ENCODE results near the gene HOXB7.

HOXB7 gene

DNA sequence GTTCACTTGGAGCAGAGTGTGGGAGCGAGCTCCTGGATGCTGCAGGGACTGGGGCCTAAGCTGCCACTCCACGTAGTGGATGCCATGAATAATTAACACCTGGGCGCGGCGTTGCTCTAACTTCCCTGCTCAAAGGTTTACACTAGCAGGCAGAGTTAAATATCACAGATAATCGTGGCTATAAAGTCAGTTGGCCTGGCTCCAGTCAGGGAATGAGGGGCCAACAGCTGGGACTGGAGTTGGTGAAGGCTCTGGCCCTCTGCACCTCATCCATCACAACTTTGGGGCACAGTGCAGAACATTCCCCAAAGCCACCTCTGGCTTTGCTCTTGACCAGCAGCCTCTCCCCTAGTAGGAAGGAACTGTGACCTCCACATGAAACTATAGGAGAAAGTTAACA lies 43.6 kb downstream of the HOXB7 start:
- DNase-seq (ENCODE audit: low spot score in 2 of 2): no peak
- H3K4me3 ChIP-seq: no peak overlapping the region
- H3K4me1 ChIP-seq: no peaks in the 10 kb centered on the region
- in situ Hi-C loops (cut with MboI; ENCODE audit: low sequenced_read_pairs): no loop called here
- H3K36me3 ChIP-seq (replicated peaks): no peaks in the 10 kb centered on the region
- no peaks in the 10 kb centered on the region for H3K9me3 ChIP-seq
- no peaks in the 10 kb centered on the region for H3K27me3 ChIP-seq (ENCODE audit: low read depth)

DNA sequence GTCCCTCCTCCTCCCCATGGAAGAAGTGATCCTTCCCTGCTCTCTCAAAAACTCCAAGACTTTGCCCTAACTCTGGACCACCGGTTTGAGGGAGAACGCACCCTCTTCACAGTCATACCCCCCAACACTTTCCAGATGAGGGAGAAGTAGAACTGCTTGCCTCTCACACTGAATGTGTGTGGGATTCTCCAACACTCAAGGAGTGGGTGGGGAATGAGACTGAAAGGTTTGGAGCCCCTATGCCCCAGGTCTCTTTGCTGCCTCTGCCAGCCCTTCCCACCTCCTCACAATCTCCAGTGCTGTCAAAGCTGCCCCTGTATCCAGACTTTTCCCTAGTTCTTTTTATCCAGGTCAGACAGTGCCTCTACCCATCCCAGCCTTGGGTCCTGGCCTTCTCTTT lies 44.1 kb downstream of the HOXB7 start:
- in situ Hi-C loops (cut with MboI; ENCODE audit: low sequenced_read_pairs): no loop called here
- no peak for DNase-seq (ENCODE audit: low spot score in 2 of 2)
- no peaks in the 10 kb centered on the region for H3K4me1 ChIP-seq
- H3K9me3 ChIP-seq: no peaks in the 10 kb centered on the region
- H3K27me3 ChIP-seq (ENCODE audit: low read depth): no peaks in the 10 kb centered on the region
- no peak overlapping the region for H3K4me3 ChIP-seq
- no peaks in the 10 kb centered on the region for H3K36me3 ChIP-seq (replicated peaks)

DNA sequence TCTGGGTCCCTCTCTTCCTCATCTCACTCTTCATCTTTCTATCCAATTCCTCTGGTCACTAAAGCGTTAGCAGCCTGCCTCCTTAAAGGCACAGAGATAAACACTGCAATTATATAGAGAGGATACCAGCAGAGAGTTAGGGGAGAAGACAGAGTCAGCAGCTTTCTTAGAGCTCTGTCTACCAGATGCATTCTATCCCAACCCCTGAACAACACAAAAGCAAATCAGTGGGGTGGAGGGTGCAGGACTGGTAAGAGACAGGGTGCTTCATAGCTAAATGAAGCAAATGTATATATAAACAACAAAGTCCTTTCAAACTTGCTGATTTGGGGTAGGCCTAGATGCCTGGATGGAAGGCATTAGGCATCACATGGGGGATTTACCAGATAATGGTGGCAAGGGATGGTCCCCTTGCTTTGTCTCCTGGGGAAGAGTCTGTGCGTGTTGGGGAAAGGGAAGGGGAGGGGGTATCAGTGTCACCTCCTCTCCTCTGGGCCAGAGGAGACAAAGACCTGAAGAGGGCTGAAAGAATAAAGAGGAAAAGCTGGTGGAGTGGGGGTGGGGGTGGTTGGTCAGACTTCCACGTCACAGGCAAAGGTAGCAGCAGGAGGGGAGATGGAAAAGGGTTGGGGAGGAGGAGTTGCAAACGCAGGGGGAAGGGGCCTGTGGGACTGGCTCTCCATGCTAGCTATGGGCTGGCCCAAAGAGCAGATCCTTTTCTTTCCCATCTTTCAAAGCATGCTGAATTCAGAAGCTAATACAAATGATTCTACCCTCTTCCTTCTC lies 44.7 kb downstream of the HOXB7 start:
- Histone ChIP-seq H3K9me3 (no peaks in the 10 kb centered on the region), H3K27me3 (ENCODE audit: low read depth) (no peaks in the 10 kb centered on the region), H3K4me3 (no peak overlapping the region), H3K4me1 (no peaks in the 10 kb centered on the region), H3K36me3 (replicated peaks) (no peaks in the 10 kb centered on the region)
- in situ Hi-C loops (cut with MboI; ENCODE audit: low sequenced_read_pairs): no loop called here
- no peak for DNase-seq (ENCODE audit: low spot score in 2 of 2)

DNA sequence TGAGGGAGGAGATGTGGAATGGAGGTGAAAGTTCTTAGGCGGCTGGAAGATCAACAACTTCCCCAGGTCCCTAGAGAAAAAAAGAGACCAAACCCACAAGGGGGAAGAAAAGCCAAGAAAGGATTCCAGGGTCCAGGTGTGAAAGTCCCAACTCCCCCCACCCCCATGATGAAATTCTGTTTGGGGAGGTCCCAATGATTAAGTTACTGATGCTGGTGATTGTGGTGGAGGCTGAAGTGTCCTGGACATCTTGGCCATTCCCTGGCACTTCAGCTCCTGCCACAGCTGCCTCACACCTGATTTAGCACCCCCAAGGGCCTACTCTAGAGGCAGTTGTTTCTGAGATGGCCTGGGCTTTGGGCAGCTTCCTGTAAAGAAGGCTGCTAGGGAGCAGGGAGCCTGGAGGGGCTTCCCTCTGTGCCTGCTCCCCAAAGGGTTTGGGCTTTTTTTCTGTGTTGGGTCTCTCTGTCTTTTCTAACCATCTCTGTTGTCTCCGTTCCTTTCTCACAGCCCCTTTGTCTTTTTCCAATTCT lies 45.7 kb downstream of the HOXB7 start:
- no peak for DNase-seq (ENCODE audit: low spot score in 2 of 2)
- no peaks in the 10 kb centered on the region for H3K36me3 ChIP-seq (replicated peaks)
- H3K4me1 ChIP-seq: no peaks in the 10 kb centered on the region
- in situ Hi-C loops (cut with MboI; ENCODE audit: low sequenced_read_pairs): no loop called here
- no peaks in the 10 kb centered on the region for H3K27me3 ChIP-seq (ENCODE audit: low read depth)
- H3K9me3 ChIP-seq: no peaks in the 10 kb centered on the region
- H3K4me3 ChIP-seq: no peak overlapping the region

DNA sequence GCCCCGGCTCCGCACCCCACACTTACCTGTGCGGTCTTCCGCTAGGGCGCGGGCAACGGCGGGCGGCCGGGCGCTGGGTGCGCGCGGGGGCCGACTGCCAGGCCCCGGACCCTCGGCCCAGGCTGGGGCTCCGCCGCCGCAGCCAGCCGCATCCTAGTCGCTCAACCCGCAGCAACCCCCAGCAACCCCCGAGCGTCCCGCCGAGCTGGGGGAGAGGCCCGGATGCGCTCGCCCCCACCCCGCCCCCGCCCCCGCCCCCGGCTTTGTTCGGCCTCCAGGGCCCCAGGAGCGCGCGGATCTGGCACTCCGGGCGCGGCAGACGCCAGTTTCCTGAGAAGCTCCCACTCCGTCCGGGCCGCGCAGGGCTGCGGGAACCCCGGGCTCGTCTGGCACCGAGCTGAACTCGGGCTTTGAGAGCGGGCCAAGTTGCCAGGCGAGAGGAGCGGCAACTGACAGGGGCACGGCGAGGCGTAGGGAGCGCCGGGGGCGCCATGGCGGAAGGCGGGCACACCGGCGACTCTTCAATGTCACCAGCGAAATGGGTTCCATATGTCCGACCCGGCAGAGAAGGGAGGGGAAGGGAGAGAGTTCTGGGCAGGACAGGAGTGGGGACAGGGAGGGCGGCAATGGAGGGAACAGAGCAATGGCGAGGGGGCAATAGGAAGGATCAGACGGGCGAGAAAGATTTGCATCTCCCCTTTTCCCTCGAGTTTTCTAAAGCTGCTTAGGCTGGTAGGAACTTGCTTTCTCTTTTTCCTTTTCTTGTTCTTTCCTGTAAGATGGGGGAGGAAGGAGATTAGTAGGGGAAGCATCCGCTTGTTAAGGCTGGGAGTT lies 46.4 kb downstream of the HOXB7 start:
- no peak for DNase-seq (ENCODE audit: low spot score in 2 of 2)
- in situ Hi-C loops (cut with MboI; ENCODE audit: low sequenced_read_pairs): no loop called here
- H3K4me1 ChIP-seq: no peaks in the 10 kb centered on the region
- no peak overlapping the region for H3K4me3 ChIP-seq
- H3K36me3 ChIP-seq (replicated peaks): no peaks in the 10 kb centered on the region
- H3K9me3 ChIP-seq: no peaks in the 10 kb centered on the region
- no peaks in the 10 kb centered on the region for H3K27me3 ChIP-seq (ENCODE audit: low read depth)

DNA sequence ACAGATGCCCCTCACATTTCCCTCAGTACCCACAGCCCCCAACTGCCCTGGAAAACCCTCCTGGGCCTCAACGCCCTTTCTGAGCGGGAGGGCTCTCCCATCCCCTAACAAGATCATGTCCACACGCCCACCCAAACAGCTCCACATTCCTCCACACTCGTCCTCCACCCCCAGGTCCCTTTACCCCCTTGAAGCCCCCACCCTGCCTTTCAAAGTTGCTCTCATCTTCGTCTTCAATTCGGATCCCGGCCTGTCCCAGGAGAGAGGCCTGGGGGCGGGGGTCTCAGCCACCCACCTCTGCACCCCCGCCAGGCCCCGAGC lies 47.0 kb downstream of the HOXB7 start:
- Histone ChIP-seq H3K9me3 (no peaks in the 10 kb centered on the region), H3K36me3 (replicated peaks) (no peaks in the 10 kb centered on the region), H3K27me3 (ENCODE audit: low read depth) (no peaks in the 10 kb centered on the region), H3K4me1 (no peaks in the 10 kb centered on the region), H3K4me3 (no peak overlapping the region)
- in situ Hi-C loops (cut with MboI; ENCODE audit: low sequenced_read_pairs): no loop called here
- no peak for DNase-seq (ENCODE audit: low spot score in 2 of 2)

DNA sequence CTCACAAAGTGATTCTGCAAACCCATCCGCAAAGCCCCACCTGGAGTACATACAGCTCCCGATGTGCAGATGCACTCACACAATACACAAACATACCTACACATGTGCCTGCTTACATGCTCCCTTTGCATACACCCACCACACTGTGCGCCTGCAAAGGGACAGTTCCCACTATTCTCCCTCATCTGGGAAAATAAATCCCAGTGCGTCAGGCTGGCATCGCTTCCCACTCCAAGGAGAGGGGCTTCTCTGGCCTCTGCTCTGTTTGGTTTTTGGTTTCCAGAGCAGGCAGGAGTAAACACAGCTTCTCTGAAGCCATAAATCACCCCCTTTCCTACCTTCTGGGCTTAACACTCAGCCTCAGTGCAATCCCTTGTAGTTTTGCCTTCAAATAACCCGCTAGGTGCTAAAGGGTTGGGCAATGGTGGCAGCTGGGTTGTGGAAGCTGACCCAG lies 47.4 kb downstream of the HOXB7 start:
- DNase-seq (ENCODE audit: low spot score in 2 of 2): no peak
- no peaks in the 10 kb centered on the region for H3K27me3 ChIP-seq (ENCODE audit: low read depth)
- in situ Hi-C loops (cut with MboI; ENCODE audit: low sequenced_read_pairs): no loop called here
- no peaks in the 10 kb centered on the region for H3K36me3 ChIP-seq (replicated peaks)
- H3K4me3 ChIP-seq: no peak overlapping the region
- H3K9me3 ChIP-seq: no peaks in the 10 kb centered on the region
- no peaks in the 10 kb centered on the region for H3K4me1 ChIP-seq

DNA sequence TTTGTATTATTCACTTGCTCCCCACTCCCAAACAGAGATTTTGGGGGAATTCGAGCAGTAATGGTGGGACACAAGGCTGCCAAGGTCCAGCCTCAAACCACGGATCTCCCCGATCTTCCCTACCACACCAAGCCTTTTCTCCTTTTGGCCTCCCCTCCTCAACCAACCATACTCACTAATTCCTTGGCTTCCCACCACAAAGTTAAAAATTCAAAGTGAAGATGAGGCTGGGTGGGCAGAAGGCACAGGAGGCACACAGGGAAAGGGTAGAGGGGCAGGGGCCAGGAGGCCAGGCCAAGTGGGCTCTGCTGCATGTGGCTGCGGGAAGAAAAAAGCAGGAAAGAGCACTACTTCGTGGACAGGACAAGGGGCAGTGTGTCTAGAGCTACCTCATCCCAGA lies 47.9 kb downstream of the HOXB7 start:
- H3K9me3 ChIP-seq: no peaks in the 10 kb centered on the region
- H3K36me3 ChIP-seq (replicated peaks): no peaks in the 10 kb centered on the region
- H3K4me1 ChIP-seq: no peaks in the 10 kb centered on the region
- in situ Hi-C loops (cut with MboI; ENCODE audit: low sequenced_read_pairs): no loop called here
- no peak for DNase-seq (ENCODE audit: low spot score in 2 of 2)
- H3K27me3 ChIP-seq (ENCODE audit: low read depth): no peaks in the 10 kb centered on the region
- H3K4me3 ChIP-seq: no peak overlapping the region

DNA sequence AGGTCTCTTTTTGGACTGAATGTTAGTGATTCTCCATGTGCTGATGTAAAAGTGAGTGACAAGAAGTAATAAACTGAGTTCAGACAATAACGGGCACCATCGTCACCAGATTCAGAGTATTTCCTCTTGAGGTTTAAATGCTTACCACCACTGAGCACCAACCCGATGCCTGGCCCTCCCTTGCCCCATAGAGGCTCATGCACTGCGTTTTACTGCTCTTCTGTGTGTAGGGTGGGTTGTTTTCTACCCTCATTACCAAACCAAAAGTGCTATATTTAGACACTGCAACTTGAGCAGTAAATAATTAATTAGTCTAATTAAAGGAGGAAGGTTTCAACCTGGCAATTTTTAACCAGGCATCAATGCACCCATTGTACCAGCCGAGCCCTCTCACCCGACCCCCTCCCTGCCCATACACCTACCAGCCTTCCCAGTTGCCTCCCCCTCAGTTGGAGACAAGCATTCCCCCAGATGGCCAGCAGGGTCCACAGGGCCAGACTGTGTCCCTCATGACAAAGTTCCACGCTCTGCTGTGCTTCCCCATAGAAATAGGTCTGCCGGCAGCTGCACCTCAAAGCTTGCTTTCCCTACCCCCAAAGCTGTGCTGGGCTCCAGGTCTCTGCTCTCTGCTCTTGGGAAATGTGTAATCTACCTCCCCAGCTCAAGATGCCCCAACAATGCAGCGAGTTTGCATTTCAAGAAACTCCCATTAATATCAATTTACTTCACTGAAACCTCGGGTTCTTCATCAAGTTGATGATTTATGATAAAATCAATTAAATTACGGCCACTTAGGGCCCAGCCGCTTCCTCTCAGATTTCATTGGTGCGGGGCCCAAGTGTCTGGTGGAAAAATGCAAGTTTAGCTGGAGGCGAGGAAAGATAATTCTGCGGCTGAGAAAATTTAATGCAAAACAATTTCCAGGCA lies 48.7 kb downstream of the HOXB7 start:
- no peaks in the 10 kb centered on the region for H3K9me3 ChIP-seq
- H3K4me1 ChIP-seq: peaks cover under 1% of the 10 kb centered on the region
- no peak overlapping the region for H3K4me3 ChIP-seq

DNA sequence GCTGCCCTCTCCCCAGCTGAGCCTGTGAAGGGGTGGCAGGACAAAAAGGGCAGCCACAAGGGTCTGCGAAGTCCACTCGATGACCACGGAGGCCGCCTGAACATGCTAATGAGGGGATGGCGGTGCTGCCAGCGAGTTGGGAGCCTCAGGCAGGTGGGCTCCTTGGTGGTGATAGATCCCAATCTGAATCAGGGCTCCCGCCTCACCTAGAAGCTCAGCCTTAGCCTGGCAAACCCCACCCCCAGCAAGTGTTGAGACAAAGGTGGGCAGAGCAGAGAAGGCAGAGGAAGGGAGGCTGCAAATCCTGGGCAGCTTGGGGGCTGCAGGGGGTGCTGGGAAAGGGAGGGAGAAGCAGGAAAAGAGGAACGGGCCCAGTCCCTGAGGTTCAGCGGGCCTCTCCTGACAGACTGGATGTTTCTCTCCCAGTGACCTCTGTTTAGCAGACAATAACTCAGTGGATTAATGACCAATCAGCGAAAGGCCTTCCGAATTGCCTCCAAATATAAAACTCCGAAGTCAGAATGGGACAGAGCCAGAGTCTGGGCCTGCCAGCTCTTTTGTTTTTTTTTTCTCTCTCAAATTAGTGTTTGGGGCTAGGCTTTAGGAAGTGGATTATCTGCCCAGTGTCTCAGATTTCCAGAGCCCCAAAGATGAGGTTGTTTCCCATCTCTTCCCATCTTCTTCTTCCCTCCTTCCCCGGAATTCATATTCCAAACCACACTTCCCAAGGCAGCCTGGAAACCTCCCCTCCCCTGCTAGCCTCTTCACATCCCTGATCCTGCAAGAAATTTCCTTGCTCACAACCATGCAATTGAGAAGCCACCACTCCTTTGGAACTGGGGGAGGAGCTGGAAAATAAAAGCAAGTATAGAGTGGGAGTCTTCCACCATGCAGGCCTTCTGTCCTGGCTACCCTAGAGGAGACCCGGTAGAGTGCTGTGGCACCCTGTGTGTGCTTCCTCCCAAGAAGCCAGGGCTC lies 50.7 kb downstream of the HOXB7 start:
- Histone ChIP-seq H3K36me3 (replicated peaks) (no peaks in the 10 kb centered on the region), H3K4me3 (no peak overlapping the region), H3K9me3 (no peaks in the 10 kb centered on the region), H3K27me3 (ENCODE audit: low read depth) (no peaks in the 10 kb centered on the region), H3K4me1 (peaks cover 16% of the 10 kb centered on the region)
- in situ Hi-C loops (cut with MboI; ENCODE audit: low sequenced_read_pairs): no loop called here
- DNase-seq (ENCODE audit: low spot score in 2 of 2): no peak

More for the DNA sequence above, 48.7 kb downstream of the HOXB7 start:
- Histone ChIP-seq H3K36me3 (replicated peaks) (no peaks in the 10 kb centered on the region), H3K27me3 (ENCODE audit: low read depth) (no peaks in the 10 kb centered on the region)
- no peak for DNase-seq (ENCODE audit: low spot score in 2 of 2)
- in situ Hi-C loops (cut with MboI; ENCODE audit: low sequenced_read_pairs): no loop called here

DNA sequence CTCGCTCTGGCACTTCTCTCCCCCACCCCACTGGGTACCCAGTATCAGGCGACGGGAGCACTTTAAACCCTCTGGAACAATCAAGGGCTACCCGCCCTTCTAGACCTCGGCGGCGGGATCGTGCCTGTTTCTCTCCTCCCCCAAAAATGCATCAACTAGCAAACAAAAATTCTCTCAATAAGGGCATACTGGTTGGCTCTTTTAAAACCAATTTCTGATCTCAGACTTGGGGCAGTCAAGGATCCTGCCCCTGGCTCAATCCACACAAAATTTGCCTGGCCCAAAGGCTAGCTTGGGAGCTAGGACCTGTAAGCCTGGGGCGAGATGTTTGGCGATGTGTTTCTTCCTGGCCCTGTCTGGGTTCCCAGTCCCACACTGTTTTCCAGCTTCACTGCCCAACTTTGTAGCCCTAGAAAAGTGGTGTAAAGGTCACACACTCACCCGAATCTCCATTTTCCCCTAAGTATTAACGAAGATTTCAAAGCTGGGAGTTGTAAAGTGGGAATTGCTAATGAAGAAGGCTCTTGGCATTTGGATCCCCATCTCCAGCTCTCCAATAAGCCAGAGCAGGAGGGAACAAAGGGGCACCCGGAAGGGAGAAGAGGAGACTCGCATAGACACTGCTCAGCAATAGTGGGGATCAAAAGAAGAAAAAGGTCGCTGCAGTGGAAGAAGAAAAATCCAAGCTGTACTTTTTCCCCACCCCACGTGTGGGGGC lies 51.5 kb downstream of the HOXB7 start:
- Histone ChIP-seq H3K4me3 (no peak overlapping the region), H3K27me3 (ENCODE audit: low read depth) (no peaks in the 10 kb centered on the region)
- in situ Hi-C loops (cut with MboI; ENCODE audit: low sequenced_read_pairs): no loop called here

DNA sequence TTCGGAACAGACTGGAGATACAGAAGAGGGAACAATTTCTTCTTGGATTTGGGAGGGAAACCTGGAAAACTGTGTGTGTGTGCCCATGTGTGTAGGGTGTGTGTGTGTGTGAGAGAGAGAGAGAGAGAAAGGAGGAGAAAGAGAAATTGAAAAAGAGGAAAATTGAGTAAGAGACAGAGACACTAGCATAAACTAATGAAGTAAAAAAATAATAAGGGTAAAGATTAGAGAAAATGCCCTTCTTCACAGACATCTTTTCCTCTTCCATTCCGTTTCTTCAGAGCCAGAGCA lies 52.0 kb downstream of the HOXB7 start:
- no peaks in the 10 kb centered on the region for H3K9me3 ChIP-seq
- no peaks in the 10 kb centered on the region for H3K27me3 ChIP-seq (ENCODE audit: low read depth)
- no peak overlapping the region for H3K4me3 ChIP-seq
- DNase-seq (ENCODE audit: low spot score in 2 of 2): no peak
- in situ Hi-C loops (cut with MboI; ENCODE audit: low sequenced_read_pairs): no loop called here
- peaks cover 16% of the 10 kb centered on the region for H3K4me1 ChIP-seq
- H3K36me3 ChIP-seq (replicated peaks): no peaks in the 10 kb centered on the region

More for the DNA sequence above, 51.5 kb downstream of the HOXB7 start:
- Histone ChIP-seq H3K9me3 (no peaks in the 10 kb centered on the region), H3K36me3 (replicated peaks) (no peaks in the 10 kb centered on the region), H3K4me1 (peaks cover 16% of the 10 kb centered on the region)
- DNase-seq (ENCODE audit: low spot score in 2 of 2): no peak

Measured in HAP-1 (cell line).